Measurements from ENCODE around the gene HDAC4. TPM values are rescaled to one million over a fixed set of nuclear protein-coding genes. Genes with fewer than 3 reads are reported as not detected.
A peak's percentile ranks its signal among the peaks of the same experiment; 100 is the strongest.

The HDAC4 gene
- total and polyA plus RNA-seq, 2 of the 4 experiments (the other 2 are of a cell fraction) = 4.1 to 7.2 TPM

GRCh38 chr2:239327536-239328350 is 73.1 kb downstream of the HDAC4 start:
- Histone ChIP-seq H3K4me2 (ENCODE audit: low read depth, low read length) (peak overlapping the region; percentile 18), H4K8ac (ENCODE audit: low read depth in 2 of 2, low read length in 2 of 2) (peak overlapping the region; percentile 74 to 85), H3K27me3 (ENCODE audit: control insufficient read depth, insufficient read depth, low read length) (no peaks in the 10 kb centered on the region), H3K4ac (ENCODE audit: low read depth, low read length) (peak overlapping the region; percentile 88), H3K36me3 (ENCODE audit: control insufficient read depth, insufficient read depth, low read length) (peaks cover 6% of the 10 kb centered on the region; the same call in 1 of the 2 replicates), H3K23ac (ENCODE audit: low read depth, low read length) (peak overlapping the region; percentile 64), H2BK120ac (ENCODE audit: low read depth, low read length) (peak overlapping the region; percentile 77), H3K79me1 (ENCODE audit: low read depth in 1 of 2, low read length in 2 of 2) (peaks cover 47 to 75% of the 10 kb centered on the region in 2 experiments), H2AFZ (replicated peaks; ENCODE audit: low read length, poor library complexity) (peak overlapping the region; percentile 81), H3K9ac (ENCODE audit: low read depth, low read length) (peak overlapping the region; percentile 80), H2AK9ac (replicated peaks; ENCODE audit: low read depth, low read length, poor library complexity) (peak overlapping the region; percentile 6), H2BK5ac (ENCODE audit: low read depth, low read length, poor library complexity, severe bottlenecking) (peak overlapping the region; percentile 95), H3K4me1 (ENCODE audit: control insufficient read depth, insufficient read depth, low read length) (peaks cover 49% of the 10 kb centered on the region), H3K9me1 (ENCODE audit: insufficient read depth, low read length) (peaks cover 28% of the 10 kb centered on the region), H3K14ac (replicated peaks; ENCODE audit: low read depth, low read length) (peak overlapping the region; percentile 77), H4K20me1 (ENCODE audit: insufficient read depth, low read length) (peaks cover 4% of the 10 kb centered on the region; the same call in 1 of the 2 replicates), H3K56ac (ENCODE audit: extremely low read depth, insufficient read depth, low read length) (peak overlapping the region; percentile 79; the same call in 1 of the 2 replicates), H2BK20ac (ENCODE audit: low read depth, low read length) (peak overlapping the region; percentile 71), H2AK5ac (ENCODE audit: low read depth, low read length) (peak overlapping the region; percentile 96), H3K18ac (ENCODE audit: low read depth, low read length) (peak overlapping the region; percentile 89), H3K9me3 (ENCODE audit: control insufficient read depth, insufficient read depth, low read length) (no peaks in the 10 kb centered on the region), H2BK15ac (ENCODE audit: low read depth, low read length) (peak overlapping the region; percentile 45; the same call in 2 of the 3 replicates), H3K27ac (ENCODE audit: insufficient read depth, low read length) (peak overlapping the region; percentile 96), H4K5ac (ENCODE audit: low read depth, low read length) (peak overlapping the region; percentile 92), H3K4me3 (ENCODE audit: insufficient read depth, low read depth, low read length) (no peak overlapping the region), H4K91ac (ENCODE audit: insufficient read depth, low read depth, low read length) (peak overlapping the region; percentile 93)
- in situ Hi-C loops (cut with MboI; ENCODE audit: low sequenced_read_pairs) = no loop called here
- DNase-seq = peak; percentile 27
- dilution Hi-C loops (cut with HindIII; ENCODE audit: low sequenced_read_pairs, unreplicated experiment) = no loop called here
- no TSS peak for BruUV-seq (replicated peaks)
- no peak for ATAC-seq (ENCODE audit: low read depth)
- 69% methylated on average over 10 of the region's 13 CpGs; no CpG with 5 or more reads in 1 of the 2 experiments for WGBS, 2 experiments (ENCODE audit: extremely low coverage in 2 of 2, insufficient read length in 1 of 2)
- CTCF ChIA-PET = no interaction called here
- intact Hi-C loops (cut with micrococcal nuclease) = loop anchor here (2.0 kb wide), 2 partner anchors 71 to 73 kb away; partner anchors contain the start of gene HDAC4
- POLR2A ChIA-PET (ENCODE audit: unreplicated experiment) = no interaction called here
- TF ChIP-seq SMC3 (IDR thresholded peaks at IDR 0.05; ENCODE audit: low read depth, low read length) = no peak
- TF ChIP-seq FOS (IDR thresholded peaks at IDR 0.05; ENCODE audit: low read depth, low read length) = no peak
- no peak for TF ChIP-seq CEBPB (IDR thresholded peaks at IDR 0.05; ENCODE audit: low read depth, low read length)
- TF ChIP-seq CTCF (conservative IDR thresholded peaks at IDR 0.05; ENCODE audit: low read depth, low read length) = no peak
- TF ChIP-seq CHD1 (IDR thresholded peaks at IDR 0.05; ENCODE audit: low read depth, low read length) = no peak
- TF ChIP-seq RAD21 (IDR thresholded peaks at IDR 0.05; ENCODE audit: low read length) = no peak
- no peak for TF ChIP-seq NFE2L2 (IDR thresholded peaks at IDR 0.05; ENCODE audit: low read depth, low read length)
- no peak for TF ChIP-seq BHLHE40 (IDR thresholded peaks at IDR 0.05; ENCODE audit: low read depth, low read length)
- no peak for TF ChIP-seq RFX5 (IDR thresholded peaks at IDR 0.05; ENCODE audit: low read depth, low read length)
- TF ChIP-seq ELK1 (IDR thresholded peaks at IDR 0.05; ENCODE audit: borderline replicate concordance, low read depth, low read length) = no peak
- TF ChIP-seq MXI1 (IDR thresholded peaks at IDR 0.05; ENCODE audit: borderline replicate concordance, low read depth, low read length) = no peak
- no peak for TF ChIP-seq RCOR1 (IDR thresholded peaks at IDR 0.05; ENCODE audit: insufficient replicate concordance, low read length)
- TF ChIP-seq POLR2A (IDR thresholded peaks at IDR 0.05; ENCODE audit: low read depth, low read length) = no peak
- no peak for TF ChIP-seq MAZ (IDR thresholded peaks at IDR 0.05; ENCODE audit: borderline replicate concordance, low read depth, low read length)

Measured in IMR-90 (cell line).